Measurements from ENCODE around the gene SUSD4. TPM values are rescaled to one million over a fixed set of nuclear protein-coding genes. Genes with fewer than 3 reads are reported as not detected.

SUSD4 gene
- total RNA-seq, 1 experiment from 2014 or later, result 3.2 TPM

DNA sequence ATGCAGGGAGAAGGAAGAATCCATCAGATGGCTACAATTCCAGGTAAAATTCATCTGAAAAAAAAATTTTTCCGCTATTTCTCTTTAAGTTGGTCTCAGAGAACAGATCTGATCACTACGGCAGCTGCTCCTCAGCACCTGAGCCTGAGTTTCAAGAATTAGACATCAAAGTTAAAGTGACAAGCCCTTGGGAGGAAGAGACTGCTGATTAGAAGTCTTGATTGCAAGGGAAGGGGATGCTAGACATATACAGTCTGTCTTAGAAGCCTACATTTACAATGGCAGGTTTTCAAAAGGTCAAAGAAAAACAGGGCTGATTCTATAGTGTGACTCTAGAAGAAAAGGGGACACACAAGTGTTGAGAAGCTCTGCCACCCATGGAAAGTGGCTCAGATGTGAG is 48.3 kb downstream of the SUSD4 start:
- Histone ChIP-seq H4K20me1 (ENCODE audit: insufficient read depth) (no peaks in the 10 kb centered on the region), H3K4me3 (no peak overlapping the region), H3K36me3 (ENCODE audit: low read depth) (no peaks in the 10 kb centered on the region), H3K4me1 (replicated peaks; ENCODE audit: insufficient read depth) (no peaks in the 10 kb centered on the region), H3F3A (ENCODE audit: insufficient read depth, low read depth) (no peaks in the 10 kb centered on the region), H3K27ac (no peak overlapping the region), H2AFZ (no peak overlapping the region), H3K9me2 (ENCODE audit: insufficient read depth) (no peaks in the 10 kb centered on the region), H3K9me3 (ENCODE audit: insufficient read depth, low read depth) (no peaks in the 10 kb centered on the region), H3K4me2 (no peak overlapping the region), H3K27me3 (ENCODE audit: insufficient read depth, low read depth) (no peaks in the 10 kb centered on the region), H3K79me2 (ENCODE audit: low read depth) (no peaks in the 10 kb centered on the region)
- TF ChIP-seq, protein P1, sequence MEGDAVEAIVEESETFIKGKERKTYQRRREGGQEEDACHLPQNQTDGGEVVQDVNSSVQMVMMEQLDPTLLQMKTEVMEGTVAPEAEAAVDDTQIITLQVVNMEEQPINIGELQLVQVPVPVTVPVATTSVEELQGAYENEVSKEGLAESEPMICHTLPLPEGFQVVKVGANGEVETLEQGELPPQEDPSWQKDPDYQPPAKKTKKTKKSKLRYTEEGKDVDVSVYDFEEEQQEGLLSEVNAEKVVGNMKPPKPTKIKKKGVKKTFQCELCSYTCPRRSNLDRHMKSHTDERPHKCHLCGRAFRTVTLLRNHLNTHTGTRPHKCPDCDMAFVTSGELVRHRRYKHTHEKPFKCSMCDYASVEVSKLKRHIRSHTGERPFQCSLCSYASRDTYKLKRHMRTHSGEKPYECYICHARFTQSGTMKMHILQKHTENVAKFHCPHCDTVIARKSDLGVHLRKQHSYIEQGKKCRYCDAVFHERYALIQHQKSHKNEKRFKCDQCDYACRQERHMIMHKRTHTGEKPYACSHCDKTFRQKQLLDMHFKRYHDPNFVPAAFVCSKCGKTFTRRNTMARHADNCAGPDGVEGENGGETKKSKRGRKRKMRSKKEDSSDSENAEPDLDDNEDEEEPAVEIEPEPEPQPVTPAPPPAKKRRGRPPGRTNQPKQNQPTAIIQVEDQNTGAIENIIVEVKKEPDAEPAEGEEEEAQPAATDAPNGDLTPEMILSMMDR (conservative IDR thresholded peaks at IDR 0.05), result no peak
- POLR2A ChIA-PET (ENCODE audit: unreplicated experiment), result no interaction called here
- intact Hi-C loops (cut with micrococcal nuclease; ENCODE audit: unreplicated experiment), result no loop called here
- DNase-seq, result no peak
- CTCF ChIA-PET, result no interaction called here
- BruUV-seq (replicated peaks), result no TSS peak

DNA sequence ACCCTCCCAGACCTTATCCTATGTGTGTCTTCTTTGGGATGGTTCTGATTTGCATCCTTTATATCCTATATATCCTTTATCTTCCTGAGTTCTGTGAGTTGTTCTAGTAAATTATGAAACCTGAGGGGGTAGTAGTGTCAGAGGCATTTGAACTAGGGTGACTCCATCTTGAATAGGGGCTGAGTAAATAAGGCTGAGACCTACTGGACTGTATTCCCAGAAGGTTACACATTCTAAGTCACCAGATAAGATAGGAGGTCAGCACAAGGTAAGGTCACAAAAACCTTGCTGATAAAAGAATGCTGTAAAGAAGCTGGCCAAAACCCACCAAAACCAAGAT is 50.6 kb downstream of the SUSD4 start:
- no peak overlapping the region for H3K4me3 ChIP-seq
- H3F3A ChIP-seq (ENCODE audit: insufficient read depth, low read depth), result no peaks in the 10 kb centered on the region
- H2AFZ ChIP-seq, result no peak overlapping the region
- H3K4me1 ChIP-seq (replicated peaks; ENCODE audit: insufficient read depth), result no peaks in the 10 kb centered on the region
- no peaks in the 10 kb centered on the region for H3K79me2 ChIP-seq (ENCODE audit: low read depth)
- no peak overlapping the region for H3K4me2 ChIP-seq
- DNase-seq, result no peak
- no peaks in the 10 kb centered on the region for H3K27me3 ChIP-seq (ENCODE audit: insufficient read depth, low read depth)
- no peak overlapping the region for H3K27ac ChIP-seq
- POLR2A ChIA-PET (ENCODE audit: unreplicated experiment), result no interaction called here
- no peaks in the 10 kb centered on the region for H3K9me3 ChIP-seq (ENCODE audit: insufficient read depth, low read depth)
- no peaks in the 10 kb centered on the region for H4K20me1 ChIP-seq (ENCODE audit: insufficient read depth)
- intact Hi-C loops (cut with micrococcal nuclease; ENCODE audit: unreplicated experiment), result no loop called here
- CTCF ChIA-PET, result no interaction called here
- BruUV-seq (replicated peaks), result no TSS peak
- TF ChIP-seq, protein P1 (conservative IDR thresholded peaks at IDR 0.05), result no peak
- TF ChIP-seq EZH2 (IDR thresholded peaks at IDR 0.05; ENCODE audit: low read depth), result no peak
- H3K36me3 ChIP-seq (ENCODE audit: low read depth), result no peaks in the 10 kb centered on the region
- H3K9me2 ChIP-seq (ENCODE audit: insufficient read depth), result no peaks in the 10 kb centered on the region

DNA sequence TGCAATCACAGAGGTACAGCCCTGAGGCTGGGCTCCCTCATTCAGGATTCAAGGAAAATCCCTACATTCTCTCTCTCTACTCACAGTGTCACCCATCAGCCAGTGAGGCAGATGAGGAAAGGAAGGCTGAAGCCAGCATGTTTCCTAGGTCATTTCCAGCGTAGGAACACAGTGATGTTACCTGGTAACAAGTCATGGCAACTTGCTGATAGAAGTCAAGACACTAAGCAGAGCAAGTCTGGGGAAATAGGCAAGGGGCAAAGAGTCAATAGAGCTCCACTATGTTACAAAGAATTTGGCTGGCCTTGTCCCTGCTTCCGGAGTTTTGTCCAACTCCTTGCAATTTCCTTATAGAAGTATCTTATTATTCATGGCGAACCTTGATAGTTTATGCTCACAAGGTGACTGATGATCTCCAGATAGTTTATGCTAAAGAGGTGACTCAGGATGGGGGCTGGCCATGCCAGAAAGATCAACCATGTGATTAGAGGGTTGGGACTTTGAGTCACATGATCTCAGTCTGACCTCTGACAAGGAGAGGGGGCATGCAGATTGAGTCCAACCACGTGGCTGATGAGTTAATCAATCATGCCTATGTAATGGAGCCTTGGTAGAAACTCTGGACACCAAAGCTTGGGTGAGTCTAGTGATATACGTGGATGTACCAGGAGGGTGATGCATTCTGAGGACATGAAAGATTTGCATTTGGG is 51.1 kb downstream of the SUSD4 start:
- BruUV-seq (replicated peaks), result no TSS peak

More for the DNA sequence above, 51.1 kb downstream of the SUSD4 start:
- Histone ChIP-seq H3K9me3 (ENCODE audit: insufficient read depth, low read depth) (no peaks in the 10 kb centered on the region), H3K27ac (no peak overlapping the region), H3K27me3 (ENCODE audit: insufficient read depth, low read depth) (no peaks in the 10 kb centered on the region), H3K79me2 (ENCODE audit: low read depth) (no peaks in the 10 kb centered on the region), H3K4me1 (replicated peaks; ENCODE audit: insufficient read depth) (no peaks in the 10 kb centered on the region), H3K4me2 (no peak overlapping the region), H3K9me2 (ENCODE audit: insufficient read depth) (no peaks in the 10 kb centered on the region), H4K20me1 (ENCODE audit: insufficient read depth) (no peaks in the 10 kb centered on the region), H3F3A (ENCODE audit: insufficient read depth, low read depth) (no peaks in the 10 kb centered on the region), H3K4me3 (no peak overlapping the region), H2AFZ (no peak overlapping the region), H3K36me3 (ENCODE audit: low read depth) (no peaks in the 10 kb centered on the region)
- ChIA-PET POLR2A (ENCODE audit: unreplicated experiment) (no interaction called here), CTCF (no interaction called here)
- no peak for DNase-seq
- intact Hi-C loops (cut with micrococcal nuclease; ENCODE audit: unreplicated experiment), result no loop called here
- TF ChIP-seq EZH2 (IDR thresholded peaks at IDR 0.05; ENCODE audit: low read depth), result no peak
- TF ChIP-seq, protein P1 (conservative IDR thresholded peaks at IDR 0.05), result no peak

Data from PC-9 (cell line).